COR-L47 (cell line): ENCODE measurements around the gene SEC14L6.

ENCODE experiments used
- DNase-seq: peaks from one replicate; lab custom pipeline; 2025; lab: John Stamatoyannopoulos, UW

SEC14L6 gene

DNA sequence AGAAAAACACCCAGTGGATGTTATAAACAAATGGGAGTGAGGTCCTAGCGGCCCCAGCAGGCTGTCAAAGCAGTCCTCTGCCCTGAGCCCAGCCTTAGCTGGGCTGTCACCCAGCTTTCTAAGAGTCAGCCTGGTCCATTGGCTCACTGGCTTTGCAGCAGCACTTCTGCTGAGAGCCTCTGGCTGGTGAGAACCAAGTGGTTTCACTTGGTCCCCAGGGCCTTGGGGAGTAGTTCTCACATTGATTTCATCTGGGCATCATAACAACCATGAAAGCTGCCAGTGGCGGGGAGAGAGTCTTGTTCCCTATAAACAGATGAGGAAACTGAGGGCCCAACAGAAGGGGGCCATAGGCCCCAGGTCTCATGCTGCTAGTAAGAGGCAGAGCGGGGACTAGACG, 11.4 kb downstream of the SEC14L6 start:
- no peak for DNase-seq

DNA sequence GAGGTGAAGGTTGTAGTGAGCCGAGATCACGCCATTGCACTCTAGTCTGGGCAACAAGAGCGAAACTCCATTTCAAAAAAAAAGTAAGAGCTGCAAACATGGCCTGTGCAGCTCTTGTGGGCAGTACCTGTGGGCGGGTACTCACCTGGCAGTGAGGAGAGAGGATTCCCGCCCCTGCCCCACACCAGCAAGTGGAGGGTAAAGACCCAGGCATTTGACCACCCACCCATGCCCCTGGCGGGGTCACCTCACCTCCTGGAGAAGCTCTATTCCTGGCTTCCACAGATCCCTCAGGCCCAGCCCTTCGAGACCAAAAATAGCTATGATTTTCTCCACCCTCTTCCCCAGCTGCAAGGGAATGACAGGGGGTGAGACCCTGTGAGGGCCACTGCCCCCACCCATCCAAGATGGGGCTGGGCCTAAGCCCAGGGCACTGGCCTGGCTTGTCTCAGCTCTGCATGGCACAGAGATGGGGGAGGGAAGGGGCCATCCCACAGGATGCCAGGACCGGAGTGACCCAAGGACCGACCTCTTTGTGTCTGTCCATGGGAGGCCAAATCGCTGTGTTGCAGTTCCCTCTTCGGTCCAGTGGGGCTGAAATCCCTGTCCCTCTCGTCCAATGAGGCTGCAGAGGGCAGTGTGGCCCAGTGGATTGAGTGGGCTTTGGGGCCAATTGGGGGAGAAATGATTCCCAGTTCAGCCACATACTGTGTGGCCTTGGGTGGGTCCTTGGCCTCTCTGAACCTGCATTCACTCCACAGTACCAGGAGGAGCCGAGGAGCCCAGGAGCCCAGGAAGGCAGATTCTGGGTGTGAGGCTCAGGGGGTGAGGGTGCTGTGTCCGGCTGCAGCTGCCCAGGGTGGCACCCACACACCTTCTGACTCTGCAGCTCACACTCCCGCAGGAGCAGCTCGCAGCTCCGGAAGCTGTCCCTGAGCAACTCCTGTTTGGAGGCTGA, 14.6 kb downstream of the SEC14L6 start:
- DNase-seq: no peak

DNA sequence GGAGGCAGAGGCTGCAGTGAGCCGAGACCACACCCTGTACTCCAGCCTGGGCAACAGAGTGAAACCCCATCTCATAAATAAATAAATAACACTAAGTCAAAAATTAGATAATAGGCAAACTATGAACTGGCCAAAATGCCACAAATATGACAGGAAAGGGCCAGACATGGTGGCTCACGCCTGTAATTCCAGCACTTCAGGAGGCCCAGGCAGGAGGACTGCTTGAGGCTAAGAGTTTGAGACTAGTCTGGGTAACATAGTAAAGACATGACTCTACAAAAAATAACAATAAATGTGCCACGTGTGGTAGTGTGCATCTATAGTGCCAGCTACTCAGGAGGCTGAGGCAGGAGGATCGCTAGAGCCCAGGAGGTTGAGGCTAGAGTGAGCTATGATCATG, 19.9 kb downstream of the SEC14L6 start:
- DNase-seq: no peak

DNA sequence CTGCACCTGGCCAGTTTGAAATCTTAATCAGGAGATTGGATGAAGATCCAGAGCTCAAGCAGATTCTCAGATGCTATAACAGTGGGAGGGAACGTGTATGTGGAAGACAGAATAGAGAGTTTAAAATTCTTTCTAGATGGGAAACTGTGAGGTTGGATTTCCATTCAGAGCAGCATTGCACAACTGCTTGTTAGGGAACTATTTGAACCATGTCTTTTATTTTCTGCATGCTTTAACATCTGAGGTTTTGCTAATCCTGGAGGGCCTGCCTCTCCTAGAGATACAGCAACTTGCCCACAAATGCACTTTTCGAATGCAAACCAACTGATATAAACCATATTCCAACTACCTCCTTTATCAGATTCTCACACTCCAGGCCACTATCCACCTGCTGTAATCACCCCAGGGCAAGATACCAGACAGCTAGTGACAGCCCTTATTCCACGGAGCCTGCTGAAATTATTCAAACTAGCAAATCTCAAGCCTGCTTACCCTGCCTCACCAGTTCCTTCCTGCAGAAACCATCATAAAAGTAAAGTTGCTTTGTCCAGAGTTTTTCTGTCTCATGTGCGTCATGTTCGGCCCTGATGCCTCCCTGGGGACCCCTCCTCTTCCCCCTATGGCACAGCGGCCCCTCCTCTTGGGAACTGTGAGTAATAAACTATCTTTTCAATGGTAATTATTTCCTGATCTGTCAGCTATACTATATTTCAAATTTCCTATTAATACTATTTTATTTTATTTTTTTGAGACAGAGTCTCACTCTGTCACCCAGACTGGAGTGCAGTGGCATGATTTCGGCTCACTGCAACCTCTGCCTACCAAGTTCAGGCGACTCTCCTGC, 22.7 kb downstream of the SEC14L6 start:
- no peak for DNase-seq

DNA sequence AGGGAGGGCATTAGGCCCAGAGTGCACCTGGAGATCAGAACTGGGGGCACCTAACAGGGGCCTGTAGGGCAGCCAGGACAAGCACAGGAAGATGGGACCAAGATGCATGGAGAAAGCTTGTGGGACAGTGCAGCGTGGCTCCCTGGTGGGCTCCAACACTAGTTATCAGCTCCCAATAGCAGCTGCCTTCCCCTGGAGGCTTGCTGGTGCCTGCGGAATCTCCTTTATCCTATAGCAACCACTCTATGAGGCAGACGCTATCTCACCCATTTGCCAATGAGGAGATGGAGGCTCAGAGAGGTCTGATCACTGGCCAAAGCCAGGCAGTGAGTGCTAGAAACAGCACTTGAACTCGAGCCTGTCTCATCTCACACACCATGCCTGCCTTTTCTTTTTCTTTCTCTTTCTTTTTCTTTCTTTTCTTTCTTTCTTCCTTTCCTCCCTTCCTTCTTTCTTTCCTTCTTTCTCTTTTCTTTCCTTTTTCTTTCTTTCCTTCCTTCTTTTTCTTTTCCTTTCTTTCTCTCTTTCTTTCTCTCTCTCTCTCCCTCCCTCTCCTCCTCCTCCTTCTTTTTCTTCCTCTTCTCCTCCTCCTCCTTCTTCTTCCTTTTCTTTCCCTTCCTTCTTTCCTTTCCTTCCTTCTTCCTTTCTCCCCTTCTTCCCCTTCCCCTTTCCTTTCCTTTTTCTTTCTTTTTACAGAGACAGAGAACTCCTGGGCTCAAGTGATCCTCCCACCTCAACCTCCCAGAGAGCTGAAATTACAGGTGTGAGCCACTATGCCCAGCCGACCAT, 25.0 kb downstream of the SEC14L6 start:
- DNase-seq: no peak

DNA sequence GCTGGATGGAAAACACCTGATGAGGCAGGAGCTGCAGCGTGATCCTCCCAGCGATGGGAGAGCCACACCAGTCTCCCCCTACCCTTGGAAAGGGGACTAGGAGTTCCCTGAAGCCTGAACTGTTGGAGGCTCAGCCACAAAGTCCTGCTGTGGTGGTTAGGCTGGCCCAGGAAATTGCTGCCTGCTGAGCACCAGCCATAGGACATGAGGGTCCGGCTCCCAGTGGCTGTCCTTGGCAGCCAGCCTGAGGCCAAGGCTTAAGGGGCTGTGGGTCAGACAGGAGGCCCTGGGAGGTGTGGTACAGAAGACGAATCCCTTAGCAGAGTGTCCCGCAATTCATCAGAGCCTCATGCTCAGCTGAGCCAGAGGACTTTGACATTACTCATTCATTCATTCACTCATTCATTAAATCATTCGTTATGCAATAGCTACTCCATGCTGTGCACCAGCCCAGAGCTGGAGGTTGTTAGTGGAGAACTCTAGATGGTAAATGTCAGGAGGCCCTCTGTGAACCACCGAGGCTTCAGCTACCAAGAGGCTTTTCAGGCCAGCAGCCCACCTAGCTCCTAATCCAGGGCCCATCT, 26.6 kb downstream of the SEC14L6 start:
- DNase-seq: no peak

DNA sequence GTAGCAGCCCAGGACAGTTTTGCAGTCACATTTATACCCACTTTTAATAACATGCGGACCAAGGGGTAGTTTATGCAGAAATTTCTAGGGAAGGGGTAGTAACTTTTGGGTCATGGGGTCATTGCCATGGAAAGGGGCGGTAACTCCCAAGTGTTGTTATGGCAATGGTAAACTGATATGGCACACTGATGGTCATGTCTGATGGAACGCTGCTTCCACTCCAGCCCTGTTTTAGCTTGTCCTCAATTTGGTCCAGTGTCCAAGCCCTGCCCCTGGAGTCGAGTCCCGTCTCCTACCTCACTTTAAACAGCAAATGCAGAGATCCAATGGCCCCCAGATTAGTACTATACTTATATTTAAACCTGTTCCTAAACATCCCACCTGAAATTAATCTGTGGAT, 29.8 kb downstream of the SEC14L6 start:
- no peak for DNase-seq

DNA sequence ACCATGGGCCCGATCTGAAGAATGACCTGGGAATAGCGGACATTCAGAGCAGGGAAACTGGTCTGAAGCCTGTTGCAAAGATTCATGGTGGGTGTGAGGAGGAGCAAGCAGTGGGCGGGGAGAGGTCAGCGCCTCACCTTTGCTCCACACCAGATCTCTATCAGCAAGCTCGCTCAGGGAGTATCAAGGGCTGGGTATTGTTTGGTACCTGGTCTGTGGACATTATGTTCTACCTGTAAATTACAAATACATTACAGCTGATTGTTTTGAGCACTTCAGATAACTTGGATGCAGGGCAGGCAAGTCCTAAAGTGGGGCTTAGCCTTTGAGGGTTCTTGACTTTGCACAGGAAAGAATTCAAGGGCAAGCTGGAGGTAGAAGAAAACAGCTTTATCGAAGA, 30.3 kb downstream of the SEC14L6 start:
- DNase-seq: no peak

DNA sequence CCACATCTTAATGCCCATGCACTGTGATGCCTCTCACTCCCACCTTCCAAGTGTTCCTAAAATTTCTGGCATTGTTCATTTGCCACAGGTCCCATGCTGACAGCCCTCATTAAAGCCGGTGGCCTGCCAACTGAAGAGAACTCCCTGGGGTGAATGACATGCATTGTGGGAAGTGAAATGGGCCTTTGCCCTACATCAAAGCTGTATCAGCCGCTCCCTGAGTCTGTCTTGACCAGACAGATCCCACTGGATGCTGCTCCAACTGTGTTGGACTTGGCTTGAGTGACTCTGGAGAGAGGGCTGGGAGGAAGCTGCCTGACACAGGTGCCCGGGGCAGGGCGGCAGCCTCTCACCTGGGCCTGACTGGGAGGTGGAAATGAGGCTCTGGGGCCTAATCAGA, 32.3 kb downstream of the SEC14L6 start:
- no peak for DNase-seq

DNA sequence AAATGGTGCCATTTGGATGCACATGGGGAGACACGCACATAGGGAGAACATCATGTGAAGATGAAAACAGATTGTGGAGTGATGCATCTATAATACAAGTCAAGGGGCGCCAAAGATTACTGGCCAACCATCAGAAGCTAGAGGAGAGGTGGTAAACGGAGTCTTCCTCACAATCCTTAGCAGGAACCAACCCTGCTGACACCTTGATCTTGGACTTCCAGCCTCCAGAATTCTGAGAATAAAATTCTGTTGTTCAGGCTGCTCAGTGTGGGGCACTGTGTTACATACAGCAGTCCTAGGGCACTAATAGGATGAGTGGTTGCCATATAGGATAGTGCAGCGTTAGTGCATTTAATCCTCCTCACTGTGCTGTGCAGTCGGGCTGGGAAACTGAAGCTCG, 33.1 kb downstream of the SEC14L6 start:
- no peak for DNase-seq

DNA sequence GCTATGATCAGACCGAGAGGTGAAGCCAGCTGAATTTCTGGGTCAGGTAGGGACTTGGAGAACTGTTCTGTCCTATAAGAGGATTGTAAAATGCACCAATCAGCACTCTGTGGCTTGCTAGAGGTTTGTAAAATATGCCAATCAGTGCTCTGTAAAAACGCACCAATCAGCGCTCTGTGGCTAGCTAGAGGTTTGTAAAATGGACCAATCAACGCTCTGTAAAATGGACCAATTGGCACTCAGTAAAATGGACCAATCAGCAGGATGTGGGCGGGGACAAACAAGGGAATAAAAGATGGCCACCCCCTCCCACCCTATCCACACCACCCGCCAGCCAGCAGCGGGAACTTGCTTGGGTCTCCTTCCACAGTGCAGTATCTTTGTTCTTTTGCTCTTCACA, 34.6 kb downstream of the SEC14L6 start:
- DNase-seq: no peak

DNA sequence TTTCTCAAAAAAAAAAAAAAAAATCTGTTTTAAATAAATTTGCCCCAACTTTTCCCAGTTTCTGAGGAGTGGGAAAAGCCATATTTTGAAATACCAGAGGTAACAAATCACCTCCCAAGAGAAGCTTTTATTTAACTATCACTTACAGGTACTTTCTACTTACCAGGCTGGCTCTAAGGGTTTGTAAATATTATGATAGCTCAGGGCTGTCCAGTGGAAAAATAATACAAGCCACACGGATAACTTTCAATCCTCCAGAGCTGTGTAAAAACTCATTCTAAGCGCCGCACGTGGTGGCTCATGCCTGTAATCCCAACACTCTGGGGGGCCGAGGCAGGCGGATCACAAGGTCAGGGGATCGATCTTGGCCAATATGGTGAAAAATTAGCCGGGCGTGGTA, 35.4 kb downstream of the SEC14L6 start:
- DNase-seq: no peak

DNA sequence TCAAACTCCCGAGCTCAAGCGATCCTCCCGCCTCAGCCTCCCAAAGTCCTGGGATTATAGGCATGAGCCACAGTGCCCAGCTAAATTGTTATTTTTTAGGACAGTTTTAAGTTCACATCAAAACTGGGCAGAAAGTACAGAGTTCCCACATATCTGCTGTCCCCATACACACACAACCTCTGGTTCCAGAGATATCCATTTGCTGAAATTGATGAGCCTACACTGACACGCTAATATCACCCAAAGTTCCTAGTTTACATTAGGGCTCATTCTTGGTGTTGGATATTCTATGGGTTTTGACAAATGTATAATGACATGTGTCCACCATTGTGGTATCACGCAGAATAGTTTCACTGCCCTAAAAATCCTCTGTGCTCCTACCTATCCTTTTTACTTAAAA, 38.3 kb downstream of the SEC14L6 start:
- no peak for DNase-seq

DNA sequence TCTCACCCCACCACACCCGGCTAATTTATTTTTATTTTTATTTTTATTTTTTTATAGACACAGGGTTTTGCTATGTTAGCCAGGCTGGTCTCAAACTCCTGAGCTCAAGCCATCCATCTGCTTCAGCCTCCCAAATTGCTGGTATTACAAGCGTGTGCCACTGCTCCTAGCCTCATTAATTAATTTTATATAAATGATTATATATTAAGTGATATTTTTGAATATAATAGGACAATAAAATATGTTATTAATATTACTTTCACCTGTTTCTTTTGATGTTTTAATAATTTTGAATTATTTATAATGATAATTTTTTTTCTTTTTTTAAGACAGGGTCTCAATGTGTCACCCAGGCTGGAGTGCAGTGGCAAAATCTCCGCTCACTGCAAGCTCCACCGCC, 38.9 kb downstream of the SEC14L6 start:
- no peak for DNase-seq

DNA sequence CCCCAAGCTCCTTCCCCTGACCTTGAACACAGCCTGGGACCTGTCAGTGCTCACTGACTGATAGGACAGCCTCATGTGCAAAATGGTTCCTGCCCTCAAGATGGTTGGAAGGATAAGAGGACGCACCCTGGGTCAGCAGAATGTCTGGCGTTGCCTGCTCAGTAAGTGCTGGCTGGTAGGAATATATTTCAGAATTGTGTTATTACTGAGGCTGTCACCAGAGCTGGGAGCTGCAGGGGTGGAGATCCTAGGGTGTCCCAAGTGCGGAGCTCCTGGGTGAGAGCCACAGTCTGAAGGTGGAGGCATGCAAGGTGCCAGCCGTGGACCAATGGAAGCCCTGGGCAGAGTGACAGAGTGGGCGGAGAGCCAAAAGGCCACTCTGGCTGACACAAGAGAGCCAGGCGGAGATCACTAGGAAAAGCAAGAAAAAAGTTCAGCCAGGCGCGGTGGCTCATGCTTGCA, 40.0 kb downstream of the SEC14L6 start:
- no peak for DNase-seq

DNA sequence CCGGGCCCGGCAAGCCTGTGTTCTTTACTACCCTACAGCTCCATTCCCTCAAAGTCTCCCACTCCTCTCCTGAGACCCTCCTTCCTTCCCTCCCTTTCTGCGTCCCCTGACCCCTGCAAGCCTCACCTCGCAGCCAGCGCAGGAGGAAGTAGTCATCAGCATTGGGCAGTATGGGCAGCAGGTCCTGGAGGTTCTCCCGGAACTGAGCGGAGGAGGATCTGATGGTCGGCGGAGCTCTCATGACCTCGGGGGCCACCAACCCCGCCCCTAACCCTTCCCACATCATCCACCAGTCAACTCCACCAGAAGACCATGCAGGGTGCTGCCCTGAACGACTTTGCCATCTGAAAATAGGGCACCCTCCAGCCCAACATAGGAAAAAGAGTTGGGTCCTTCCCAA, 43.0 kb downstream of the SEC14L6 start:
- DNase-seq: no peak

DNA sequence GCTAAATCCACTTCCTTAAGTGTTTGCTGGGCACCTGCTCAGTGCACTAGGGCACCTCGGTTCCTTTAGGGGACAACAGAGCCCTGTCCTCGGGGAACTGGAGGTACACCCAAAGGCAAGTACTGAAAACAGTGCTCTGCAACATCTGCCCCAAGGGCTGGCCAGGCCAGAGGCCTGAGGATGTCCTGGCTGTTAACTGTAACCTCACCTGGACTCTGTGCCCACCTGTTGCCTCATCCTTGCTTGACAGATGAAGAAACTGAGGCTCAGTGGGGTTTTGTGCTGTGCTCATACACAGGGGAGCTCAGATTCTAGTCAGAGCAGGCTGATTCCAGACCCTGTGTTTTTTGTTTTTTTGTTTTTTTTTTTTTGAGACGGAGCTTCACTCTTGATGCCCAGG, 43.6 kb downstream of the SEC14L6 start:
- DNase-seq: no peak

DNA sequence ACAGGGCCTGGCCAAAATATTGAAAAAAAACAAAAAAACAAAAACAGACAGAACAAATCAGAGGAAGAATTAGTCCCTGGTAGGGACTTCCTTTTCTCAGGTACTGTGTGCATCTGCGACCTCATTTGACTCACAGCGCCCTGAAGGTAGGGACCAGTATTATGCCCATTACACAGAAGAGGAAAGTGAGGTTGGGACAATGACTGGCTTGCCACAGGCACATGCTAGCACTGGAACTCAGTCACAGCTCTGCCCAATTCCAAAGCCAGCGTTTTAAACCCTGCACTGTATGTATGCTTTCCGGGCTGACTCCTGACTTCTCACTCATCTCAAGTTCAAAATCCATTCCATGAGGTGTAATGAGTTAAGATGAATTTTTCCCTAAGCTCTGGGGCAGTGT, 44.4 kb downstream of the SEC14L6 start:
- DNase-seq: no peak

DNA sequence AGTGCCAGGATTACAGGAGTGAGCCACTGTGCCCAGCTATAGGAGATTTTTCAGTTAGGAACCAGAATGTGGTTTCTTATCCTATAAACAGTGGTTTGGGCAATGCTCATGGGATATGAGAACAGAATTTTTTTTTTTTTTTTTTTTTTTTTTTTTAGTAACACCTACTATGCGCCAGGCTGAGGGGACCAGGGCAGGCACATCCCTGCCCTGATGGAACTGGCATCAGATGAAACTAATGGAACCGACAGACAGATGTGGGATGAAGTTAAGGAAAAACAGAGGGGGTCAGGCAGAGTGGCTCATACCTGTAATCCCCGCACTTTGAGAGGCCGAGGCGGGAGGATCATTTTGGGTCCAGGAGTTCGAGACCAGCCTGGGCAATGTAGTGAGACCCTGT, 45.9 kb downstream of the SEC14L6 start:
- no peak for DNase-seq

DNA sequence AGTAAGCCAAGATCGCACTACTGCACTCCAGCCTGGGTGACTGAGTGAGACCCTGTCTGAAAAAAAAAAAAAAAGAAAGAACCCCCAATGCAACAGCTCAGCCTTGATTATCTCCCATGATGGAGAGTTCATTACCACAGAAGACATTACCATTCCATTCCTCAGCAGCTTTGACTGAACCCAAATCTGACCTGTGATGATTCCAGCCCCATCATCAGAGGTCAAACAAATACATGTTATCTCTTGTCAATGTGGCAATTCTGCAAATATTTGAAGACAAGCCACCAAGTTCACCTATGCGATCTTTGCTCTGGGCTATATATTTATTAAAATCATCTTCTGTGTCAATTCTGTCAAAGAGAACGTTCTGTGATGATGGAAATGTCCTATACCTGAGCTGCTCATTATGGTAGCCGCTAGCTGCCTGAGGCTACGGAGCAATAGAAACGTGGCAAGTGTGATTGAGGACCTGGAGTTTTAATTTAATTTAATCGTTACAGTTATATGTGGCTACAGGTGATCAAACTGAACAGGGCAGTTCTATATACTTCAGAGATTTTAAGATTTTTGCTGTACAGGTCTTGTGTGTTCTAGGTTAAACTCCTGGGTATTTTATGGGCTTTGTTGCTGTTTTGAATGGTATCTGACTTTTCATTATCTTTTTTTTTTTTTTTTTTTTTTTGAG, 48.9 kb downstream of the SEC14L6 start:
- no peak for DNase-seq

DNA sequence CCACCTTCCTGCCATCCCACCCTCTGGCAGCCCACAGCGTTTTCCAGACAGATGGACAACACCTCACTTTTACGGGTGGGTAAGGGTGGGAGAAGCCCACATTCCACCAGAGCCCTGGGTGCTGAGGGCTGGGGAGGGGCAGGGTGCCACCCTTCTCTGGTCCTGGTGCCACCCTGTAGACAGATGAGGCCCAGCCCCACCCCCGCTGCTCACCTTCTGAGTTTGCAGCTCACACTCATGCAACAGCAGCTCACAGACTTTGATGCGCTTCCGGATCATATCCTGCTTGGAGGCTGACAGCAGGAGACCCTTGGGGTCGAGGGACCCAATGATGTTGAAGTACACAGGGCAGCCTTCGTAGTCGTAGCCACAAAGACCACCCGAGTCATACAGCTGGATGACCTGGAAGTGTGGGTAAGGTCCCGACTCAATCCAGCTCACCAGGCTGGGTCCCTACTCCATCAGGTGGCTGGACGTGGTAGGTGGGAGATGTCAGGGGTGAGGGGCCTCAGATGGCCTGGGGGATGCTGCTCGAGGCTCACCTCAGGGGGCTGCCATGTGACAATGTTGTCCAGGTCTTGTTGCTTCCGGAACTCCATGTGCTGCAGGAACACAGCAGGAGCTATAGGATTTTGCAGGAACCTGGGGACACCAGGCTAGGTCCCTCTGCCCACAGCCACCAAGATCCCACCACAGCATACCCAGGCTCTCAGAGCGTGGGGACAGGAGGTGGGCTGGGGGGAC, 51.3 kb downstream of the SEC14L6 start:
- DNase-seq: no peak
